Skeletal muscle tissue (tissue), 4 donors: Measurements from ENCODE around the gene SLC12A2. TPM values are rescaled to one million over a fixed set of nuclear protein-coding genes. Genes with fewer than 3 reads are reported as not detected.

Experiments used
- H3K27ac ChIP-seq: one replicate; pipeline ENCODE4 v1.7.0; 2013; ENCODE audit warnings: mild to moderate bottlenecking, low read depth, low read length, inconsistent platforms
- H3K27me3 ChIP-seq, 3 donors: one replicate each; pipeline ENCODE4 v1.7.0; 2013; ENCODE audit warnings: low read length in 3 of 3; ENCODE audit not compliant: control insufficient read depth in 3 of 3, insufficient read depth in 3 of 3
- H3K36me3 ChIP-seq, 3 donors: one replicate each; pipeline ENCODE4 v1.7.0; 2013; ENCODE audit warnings: low read length in 3 of 3; ENCODE audit not compliant: control insufficient read depth in 3 of 3, insufficient read depth in 3 of 3
- H3K4me1 ChIP-seq, 3 donors: one replicate each; pipeline ENCODE4 v1.7.0; 2013; ENCODE audit warnings: low read length in 3 of 3, mild to moderate bottlenecking in 3 of 3; ENCODE audit not compliant: control insufficient read depth in 3 of 3, insufficient read depth in 3 of 3
- H3K4me3 ChIP-seq, 3 donors: one replicate each; pipeline ENCODE4 v1.7.0; 2013; ENCODE audit warnings: low read length in 3 of 3
- H3K9ac ChIP-seq, 3 donors: one replicate each; pipeline ENCODE4 v1.7.0; 2013; ENCODE audit warnings: low read length in 3 of 3, mild to moderate bottlenecking in 3 of 3, moderate library complexity in 2 of 3, low read depth in 1 of 3
- H3K9me3 ChIP-seq, 3 donors: one replicate each; pipeline ENCODE4 v1.7.0; 2013; ENCODE audit warnings: low read length in 3 of 3; ENCODE audit not compliant: control insufficient read depth in 3 of 3
- total RNA-seq: library from RNA; depleted of rRNA; stranded (reverse); fragments of >200 nt; gene quantifications from one replicate; pipeline ENCODE4 v1.2.3, GENCODE V29; 2014
- donor health status: Osteomylitis.

Gene SLC12A2
- total RNA-seq, 1 donor from 2014 or later = 24.5 TPM

DNA sequence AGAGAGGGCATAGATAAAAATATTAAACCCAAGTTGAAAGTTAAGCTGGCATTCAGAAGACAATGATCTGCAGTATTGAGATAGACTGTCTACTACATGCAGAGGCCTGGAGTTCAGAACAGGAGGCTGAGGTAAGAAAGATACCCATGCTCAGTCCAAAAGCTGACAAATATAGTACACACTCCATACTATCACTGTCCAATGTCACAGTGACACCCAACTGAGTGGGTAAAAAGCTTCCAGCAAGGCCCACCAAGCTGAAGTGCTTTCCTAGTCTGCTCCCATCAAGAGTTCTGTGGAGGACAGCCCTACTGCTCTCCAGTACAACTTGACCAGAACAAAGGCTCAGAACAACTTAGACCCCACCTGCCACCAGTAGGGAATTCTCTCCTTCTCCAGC is 124.9 kb downstream of the SLC12A2 start:
- Histone ChIP-seq H3K27me3 (no peaks in the 10 kb centered on the region), H3K27ac (no peak overlapping the region), H3K9ac (no peak overlapping the region)

DNA sequence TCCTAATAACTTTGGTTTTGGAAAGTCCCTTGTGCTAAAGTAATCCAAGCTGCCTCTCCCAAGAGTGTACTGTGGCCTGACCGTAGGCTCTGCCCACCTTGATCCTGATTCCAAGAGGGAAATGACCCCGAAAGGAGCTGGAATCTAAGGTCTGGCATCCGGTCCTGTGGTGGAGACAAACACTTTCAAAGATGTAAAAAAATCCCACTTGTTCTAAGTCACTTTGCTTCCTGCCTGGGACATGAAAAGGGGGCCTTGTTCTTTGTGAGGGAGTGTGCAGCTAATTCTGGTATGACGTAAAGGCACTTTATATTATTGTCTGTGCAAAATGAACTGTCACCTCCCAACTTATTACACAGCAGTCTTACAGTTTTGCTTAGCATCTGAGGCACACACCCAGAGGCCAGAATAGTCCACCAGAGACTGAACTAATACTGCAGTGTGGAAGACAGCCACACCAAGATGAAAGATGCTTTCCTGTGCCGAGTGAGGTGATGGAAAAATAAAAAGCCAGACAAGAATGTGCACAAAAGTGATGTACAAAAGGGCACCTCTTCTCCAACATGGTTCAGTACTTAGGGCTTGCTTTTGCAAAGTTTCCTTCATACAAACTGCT is 128.7 kb downstream of the SLC12A2 start:
- H3K36me3 ChIP-seq = no peaks in the 10 kb centered on the region
- H3K27me3 ChIP-seq = no peaks in the 10 kb centered on the region
- H3K4me3 ChIP-seq = no peak overlapping the region
- no peak overlapping the region for H3K9ac ChIP-seq
- peaks cover 1 to 7% (median 4%) of the 10 kb centered on the region in 3 donors for H3K4me1 ChIP-seq
- H3K27ac ChIP-seq = no peak overlapping the region
- H3K9me3 ChIP-seq = no peaks in the 10 kb centered on the region

More for the DNA sequence above, 124.9 kb downstream of the SLC12A2 start:
- Histone ChIP-seq H3K4me1 (peaks cover 0 to under 1% (median 0%) of the 10 kb centered on the region in 3 donors), H3K9me3 (no peaks in the 10 kb centered on the region), H3K36me3 (no peaks in the 10 kb centered on the region), H3K4me3 (no peak overlapping the region)

DNA sequence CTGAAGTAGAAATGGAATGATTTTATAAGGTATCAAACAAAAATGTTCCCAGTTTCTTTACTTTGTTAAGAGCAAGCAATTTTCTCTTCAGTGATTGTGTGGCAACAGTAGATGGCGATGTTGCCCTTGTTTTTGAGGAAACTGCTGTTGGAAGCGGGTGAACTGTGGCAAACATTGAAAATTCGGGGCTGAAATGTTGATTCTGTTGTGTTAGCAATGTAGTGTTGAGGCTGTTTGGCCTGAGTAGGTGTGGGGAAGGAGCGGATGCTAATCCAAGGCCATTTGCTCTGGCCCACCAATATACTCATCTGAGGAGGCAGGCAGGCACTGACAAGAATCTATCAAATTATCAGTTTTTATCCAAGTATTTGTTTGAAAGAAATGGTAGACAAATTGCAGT is 129.8 kb downstream of the SLC12A2 start:
- no peak overlapping the region for H3K27ac ChIP-seq
- no peaks in the 10 kb centered on the region for H3K36me3 ChIP-seq
- H3K4me1 ChIP-seq = peaks cover 3 to 9% (median 7%) of the 10 kb centered on the region in 3 donors
- H3K4me3 ChIP-seq = no peak overlapping the region
- no peaks in the 10 kb centered on the region for H3K9me3 ChIP-seq
- H3K27me3 ChIP-seq = no peaks in the 10 kb centered on the region
- H3K9ac ChIP-seq = no peak overlapping the region

DNA sequence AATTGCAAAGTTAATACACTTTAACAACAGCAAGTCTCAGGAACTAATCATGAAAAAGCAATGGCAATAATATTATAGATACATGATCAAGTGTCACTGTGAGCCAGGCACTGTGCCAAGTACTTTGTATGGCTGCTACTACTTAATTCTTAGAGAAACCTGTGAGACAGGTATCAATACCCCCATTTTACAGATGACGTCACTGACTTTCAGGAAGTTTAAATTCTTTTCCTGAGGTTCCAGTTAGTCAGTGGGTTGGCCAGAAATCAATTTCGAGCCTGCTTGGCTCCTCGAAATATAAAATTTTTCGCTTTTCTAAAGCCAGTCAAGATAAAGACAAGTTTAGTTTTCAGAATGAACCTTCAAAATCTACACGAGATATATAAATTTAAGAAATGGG is 130.3 kb downstream of the SLC12A2 start:
- Histone ChIP-seq H3K4me1 (peaks cover 3 to 9% (median 7%) of the 10 kb centered on the region in 3 donors), H3K27me3 (no peaks in the 10 kb centered on the region), H3K4me3 (no peak overlapping the region), H3K9me3 (no peaks in the 10 kb centered on the region), H3K27ac (no peak overlapping the region), H3K36me3 (no peaks in the 10 kb centered on the region), H3K9ac (no peak overlapping the region)

DNA sequence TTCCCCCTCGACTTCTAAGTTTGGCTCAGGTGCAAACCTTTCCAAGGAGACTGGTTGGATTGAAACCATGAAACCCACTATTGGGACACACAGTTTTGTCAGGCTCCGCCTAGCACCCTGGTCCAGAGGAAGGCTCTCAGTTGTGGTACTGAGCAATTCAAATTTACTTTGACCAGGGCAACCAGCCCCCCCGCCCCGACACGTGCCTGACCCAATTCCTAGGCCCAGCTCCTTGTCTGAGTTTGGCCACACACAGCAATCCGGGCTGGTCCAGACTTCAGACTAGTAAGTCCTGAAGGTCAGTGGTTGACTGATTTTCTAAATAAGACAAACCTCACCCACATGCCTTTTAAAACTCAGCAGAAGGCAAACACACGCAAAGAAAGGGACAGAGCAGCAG is 132.7 kb downstream of the SLC12A2 start:
- peaks cover 3 to 9% (median 7%) of the 10 kb centered on the region in 3 donors for H3K4me1 ChIP-seq
- H3K9me3 ChIP-seq = no peaks in the 10 kb centered on the region
- H3K36me3 ChIP-seq = no peaks in the 10 kb centered on the region
- no peak overlapping the region for H3K4me3 ChIP-seq
- no peak overlapping the region for H3K9ac ChIP-seq
- H3K27me3 ChIP-seq = no peaks in the 10 kb centered on the region
- H3K27ac ChIP-seq = no peak overlapping the region

DNA sequence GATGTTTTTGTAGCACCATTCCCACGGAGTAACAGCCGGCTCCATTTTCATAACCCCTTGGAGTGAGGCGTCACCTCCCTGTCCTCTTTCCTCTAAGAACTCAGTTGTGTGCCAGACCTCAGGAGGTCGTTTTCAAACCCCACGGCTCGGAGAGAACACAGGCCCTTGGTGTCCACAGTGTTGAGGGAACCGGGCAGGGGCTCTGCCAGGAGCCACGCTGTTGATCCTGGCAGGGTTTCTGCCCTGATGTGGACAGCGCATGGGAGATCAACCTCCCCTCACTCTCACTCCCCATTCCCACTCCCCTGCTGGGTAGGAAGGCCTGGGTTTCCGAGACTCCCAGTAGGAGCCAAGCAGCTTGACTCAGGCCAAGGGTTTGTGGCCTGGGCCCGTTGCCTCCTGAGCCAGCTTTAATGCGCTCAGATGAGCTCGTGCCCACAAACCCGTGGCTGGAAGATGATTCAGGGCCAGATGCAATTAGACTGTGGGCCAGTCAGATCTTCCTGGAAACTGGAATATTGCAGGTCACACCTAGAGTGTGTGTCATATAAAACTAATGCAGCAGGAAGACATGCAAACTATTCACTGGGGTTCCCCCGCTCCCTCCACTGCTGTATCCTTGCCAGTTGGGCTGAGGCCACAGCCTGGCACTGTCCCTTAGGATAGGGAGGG is 133.4 kb downstream of the SLC12A2 start:
- Histone ChIP-seq H3K4me3 (peak overlapping the region in 1 of 3 donors; percentile 18), H3K27me3 (no peaks in the 10 kb centered on the region), H3K4me1 (peaks cover 3 to 9% (median 7%) of the 10 kb centered on the region in 3 donors), H3K9me3 (no peaks in the 10 kb centered on the region), H3K27ac (no peak overlapping the region), H3K36me3 (no peaks in the 10 kb centered on the region), H3K9ac (no peak overlapping the region)

DNA sequence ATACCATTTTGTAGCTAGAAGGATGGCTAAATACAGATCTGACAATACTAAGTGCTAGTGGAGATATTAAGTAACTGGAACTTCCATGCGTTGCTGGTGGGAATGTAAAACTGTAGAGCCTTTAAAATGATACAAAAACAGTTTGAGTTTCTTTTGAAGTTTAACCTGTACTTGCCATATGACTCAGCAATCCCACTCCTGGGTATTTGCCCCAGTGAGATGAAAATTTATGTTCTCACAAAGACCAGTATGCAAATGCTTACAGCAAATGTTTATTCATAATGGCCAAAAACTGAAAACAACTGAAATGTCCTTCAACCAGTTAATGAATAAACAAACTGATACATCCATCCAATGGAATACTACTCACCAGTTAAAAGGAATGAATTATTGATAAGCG is 137.3 kb downstream of the SLC12A2 start:
- Histone ChIP-seq H3K27me3 (no peaks in the 10 kb centered on the region), H3K9me3 (no peaks in the 10 kb centered on the region), H3K36me3 (no peaks in the 10 kb centered on the region), H3K4me3 (no peak overlapping the region), H3K9ac (no peak overlapping the region), H3K27ac (no peak overlapping the region), H3K4me1 (peaks cover 3 to 9% (median 6%) of the 10 kb centered on the region in 3 donors)

DNA sequence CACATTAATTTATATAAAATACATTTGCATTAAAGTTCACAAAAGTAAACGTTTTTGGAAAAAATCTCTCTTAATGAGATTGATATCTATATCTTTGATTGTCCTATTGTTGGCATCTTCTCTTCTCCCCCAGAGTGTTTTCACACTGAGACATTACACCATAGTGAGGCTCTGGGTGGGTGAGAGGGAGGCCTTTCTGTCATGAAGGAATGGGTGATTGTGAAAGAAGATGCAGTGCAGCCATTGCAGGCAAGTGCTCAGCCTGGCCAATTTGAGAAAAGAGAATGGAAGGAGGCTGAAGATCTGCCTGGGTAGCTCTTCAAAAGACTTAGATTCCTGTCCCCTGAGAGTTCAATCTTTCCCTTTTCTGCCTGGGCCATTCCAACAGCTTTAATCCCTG is 140.8 kb downstream of the SLC12A2 start:
- no peak overlapping the region for H3K27ac ChIP-seq
- H3K9me3 ChIP-seq = no peaks in the 10 kb centered on the region
- peaks cover 0 to 2% (median 0%) of the 10 kb centered on the region in 3 donors for H3K4me1 ChIP-seq
- H3K36me3 ChIP-seq = no peaks in the 10 kb centered on the region
- no peaks in the 10 kb centered on the region for H3K27me3 ChIP-seq
- no peak overlapping the region for H3K9ac ChIP-seq
- H3K4me3 ChIP-seq = no peak overlapping the region

DNA sequence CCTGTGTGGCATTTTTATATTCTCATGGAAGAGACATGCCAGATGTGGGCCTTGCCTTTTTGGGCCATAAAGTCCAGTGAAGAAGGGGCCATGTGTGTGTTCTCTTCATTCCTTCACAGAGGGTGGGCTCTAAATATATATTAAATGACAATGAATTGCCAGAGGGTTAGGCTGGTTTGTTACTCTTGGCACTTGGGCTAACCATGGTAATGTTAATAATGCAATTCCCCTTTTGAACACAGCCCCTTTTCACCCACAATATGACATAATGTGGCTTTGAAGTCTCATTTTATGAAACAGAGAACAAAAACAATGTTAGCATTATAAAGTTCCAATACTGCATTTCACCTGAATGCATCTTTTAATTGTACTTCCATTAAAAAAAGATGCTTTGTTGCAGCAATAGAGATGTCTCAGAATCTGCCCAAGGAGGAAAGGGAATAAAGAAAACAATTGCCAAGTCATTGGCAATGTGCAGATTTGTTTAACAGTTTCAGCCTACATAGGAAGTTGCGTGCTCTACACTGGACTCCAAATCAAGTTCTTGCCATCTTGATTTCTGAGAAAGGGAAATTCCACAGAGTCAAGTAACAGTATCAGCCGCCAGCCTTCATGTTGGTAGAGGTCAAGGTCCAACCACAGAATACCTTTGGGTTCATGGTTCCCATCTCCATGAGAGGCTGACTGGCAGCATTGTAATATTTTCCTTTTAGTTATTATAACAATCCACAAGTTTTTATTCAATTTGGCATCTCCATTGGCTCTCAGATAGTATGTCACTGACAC is 141.9 kb downstream of the SLC12A2 start:
- no peak overlapping the region for H3K27ac ChIP-seq
- no peaks in the 10 kb centered on the region for H3K9me3 ChIP-seq
- no peaks in the 10 kb centered on the region for H3K27me3 ChIP-seq
- no peak overlapping the region for H3K4me3 ChIP-seq
- no peak overlapping the region for H3K9ac ChIP-seq
- H3K36me3 ChIP-seq = no peaks in the 10 kb centered on the region
- H3K4me1 ChIP-seq = peaks cover 0 to 2% (median 0%) of the 10 kb centered on the region in 3 donors

DNA sequence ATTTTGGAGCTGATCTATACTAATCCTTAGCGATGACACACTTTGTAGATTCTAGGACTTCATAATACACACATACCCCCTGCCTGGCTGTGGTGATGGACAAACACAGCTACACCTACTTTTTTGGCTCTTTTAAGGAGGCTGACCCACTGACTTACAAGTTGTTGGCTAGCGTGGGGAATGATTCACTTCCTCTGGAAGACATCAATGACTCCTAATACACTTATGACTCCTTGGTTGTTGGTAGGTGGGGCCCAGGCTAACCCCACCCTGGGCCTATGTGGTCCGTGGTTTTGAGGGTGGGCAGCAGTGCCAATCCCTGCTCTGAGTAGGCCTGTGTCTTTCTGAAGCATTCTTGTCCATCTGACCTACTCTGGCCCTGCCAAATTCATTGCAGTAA is 144.4 kb downstream of the SLC12A2 start:
- Histone ChIP-seq H3K9ac (no peak overlapping the region), H3K27ac (no peak overlapping the region), H3K36me3 (no peaks in the 10 kb centered on the region), H3K4me3 (no peak overlapping the region), H3K9me3 (no peaks in the 10 kb centered on the region), H3K4me1 (peaks cover 0 to 2% (median 0%) of the 10 kb centered on the region in 3 donors), H3K27me3 (no peaks in the 10 kb centered on the region)
